ENCODE data around the gene SLC39A13.

- no peak for TF ChIP-seq EZH2 (IDR thresholded peaks at IDR 0.05; ENCODE audit: insufficient read depth, poor library complexity, severe bottlenecking)
- no peak for TF ChIP-seq EZH2phosphoT487 (IDR thresholded peaks at IDR 0.05; ENCODE audit: insufficient read depth, low read depth)
These were observed 23.9 kb upstream of the SLC39A13 start for GRCh38 chr11:47384498-47384897.

Data from GM23248 (cell line).